Thyroid gland (tissue), 4 donors: ENCODE measurements around the gene LRCH1.

Experiments
- CTCF ChIP-seq, 6 experiments: fragments of 200-600 bp in 3 of 6; fragments of 450-650 bp in 3 of 6; sonication (generic) in 3 of 6; IDR thresholded peaks; one replicate each; pipeline ENCODE4 v1.5.1; 2016 to 2019; ENCODE audit warnings: antibody characterized with exemption in 6 of 6, mild to moderate bottlenecking in 2 of 6, inconsistent platforms in 1 of 6, moderate library complexity in 1 of 6
- POLR2A ChIP-seq, 2 donors: fragments of 450-650 bp; IDR thresholded peaks; one replicate each; pipeline ENCODE4 v1.6.1; 2017; ENCODE audit warnings: antibody characterized with exemption in 2 of 2, mild to moderate bottlenecking in 2 of 2, moderate library complexity in 1 of 2

GRCh38 chr13:46662690-46663089 lies 109.7 kb downstream of the LRCH1 start:
- TF ChIP-seq POLR2A (IDR thresholded peaks at IDR 0.05) = no peak
- TF ChIP-seq CTCF (IDR thresholded peaks at IDR 0.05) = no peak
